IMR-90 (cell line): ENCODE measurements around the gene UBXN1. TPM values are rescaled to one million over a fixed set of nuclear protein-coding genes. Genes with fewer than 3 reads are reported as not detected.
A peak's percentile ranks its signal among the peaks of the same experiment; 100 is the strongest.

Experiments
- ATAC-seq: fragments of 200-7000 bp; cut with Tn5 transposase; 2 replicates; pipeline ENCODE4 v1.9.1; 2020; ENCODE audit warnings: low read depth, mild to moderate bottlenecking, moderate library complexity
- BruUV-seq: library from RNA; stranded (reverse); fragments of 400-500 nt; replicated peaks from 2 replicates; lab custom pipeline; 2021; lab: Mats Ljungman, UMichigan
- CTCF ChIA-PET: fragments of 300-600 bp; formaldehyde crosslinking; extraction: SDS; loops from one replicate; lab custom pipeline; 2021; ENCODE audit warnings: antibody characterized with exemption; lab: Yijun Ruan, JAX
- POLR2A ChIA-PET: fragments of 300-600 bp; sonication (Branson Sonifier 250); formaldehyde crosslinking; loops from one replicate; lab custom pipeline; 2022; ENCODE audit warnings: antibody characterized with exemption; ENCODE audit not compliant: unreplicated experiment; lab: Charles Lee
- DNase-seq: peaks from one replicate; pipeline ENCODE4 v3.0.0; 2013
- H2AFZ ChIP-seq: replicated peaks from 2 replicates; pipeline ENCODE3; 2013; ENCODE audit warnings: low read length, mild to moderate bottlenecking; ENCODE audit not compliant: poor library complexity
- H2AK5ac ChIP-seq: 2 replicates; pipeline ENCODE4 v1.6.1; 2013; ENCODE audit warnings: low read depth, low read length, inconsistent platforms
- H2AK9ac ChIP-seq: replicated peaks from 2 replicates; pipeline ENCODE3; 2013; ENCODE audit warnings: mild to moderate bottlenecking, low read depth, low read length, moderate library complexity; ENCODE audit not compliant: poor library complexity
- H2BK120ac ChIP-seq: 2 replicates; pipeline ENCODE4 v1.6.1; 2013; ENCODE audit warnings: low read depth, low read length, inconsistent platforms
- H2BK15ac ChIP-seq: 3 replicates; pipeline ENCODE4 v1.6.1; 2013; ENCODE audit warnings: low read depth, low read length, inconsistent platforms
- H2BK20ac ChIP-seq: 2 replicates; pipeline ENCODE4 v1.6.1; 2013; ENCODE audit warnings: low read depth, mild to moderate bottlenecking, inconsistent platforms, low read length, moderate library complexity
- H2BK5ac ChIP-seq: 2 replicates; pipeline ENCODE4 v1.6.1; 2013; ENCODE audit warnings: mild to moderate bottlenecking, low read depth, low read length, inconsistent platforms; ENCODE audit not compliant: poor library complexity, severe bottlenecking
- H3K14ac ChIP-seq: replicated peaks from 2 replicates; pipeline ENCODE4 v1.6.1; 2013; ENCODE audit warnings: low read depth, low read length, inconsistent platforms
- H3K18ac ChIP-seq: 2 replicates; pipeline ENCODE4 v1.6.1; 2013; ENCODE audit warnings: low read depth, low read length, control low read depth
- H3K23ac ChIP-seq: 2 replicates; pipeline ENCODE4 v1.6.1; 2013; ENCODE audit warnings: low read depth, low read length, inconsistent platforms
- H3K27ac ChIP-seq: 2 replicates; pipeline ENCODE4 v1.5.1; 2013; ENCODE audit warnings: mild to moderate bottlenecking, control low read depth, low read length; ENCODE audit not compliant: insufficient read depth
- H3K27me3 ChIP-seq: 2 replicates; pipeline ENCODE4 v1.6.1; 2013; ENCODE audit warnings: low read length; ENCODE audit not compliant: control insufficient read depth, insufficient read depth
- H3K36me3 ChIP-seq: 2 replicates; pipeline ENCODE4 v1.6.1; 2013; ENCODE audit warnings: low read length, mixed read lengths; ENCODE audit not compliant: control insufficient read depth, insufficient read depth
- H3K4ac ChIP-seq: 2 replicates; pipeline ENCODE4 v1.6.1; 2013; ENCODE audit warnings: low read depth, low read length, inconsistent platforms
- H3K4me1 ChIP-seq: 2 replicates; pipeline ENCODE4 v1.6.1; 2013; ENCODE audit warnings: low read length, mixed read lengths; ENCODE audit not compliant: control insufficient read depth, insufficient read depth
- H3K4me2 ChIP-seq: 2 replicates; pipeline ENCODE4 v1.6.1; 2013; ENCODE audit warnings: low read depth, mild to moderate bottlenecking, control low read depth, low read length, moderate library complexity
- H3K4me3 ChIP-seq: 2 replicates; pipeline ENCODE4 v1.5.1; 2013; ENCODE audit warnings: low read depth, mild to moderate bottlenecking, control low read depth, low read length, moderate library complexity; ENCODE audit not compliant: insufficient read depth
- H3K56ac ChIP-seq: 2 replicates; pipeline ENCODE4 v1.6.1; 2013; ENCODE audit warnings: low read length, inconsistent platforms; ENCODE audit not compliant: insufficient read depth; ENCODE audit errors: extremely low read depth
- H3K79me1 ChIP-seq, 2 experiments: 2 replicates each; pipeline ENCODE4 v1.6.1; 2013; ENCODE audit warnings: low read length in 2 of 2, inconsistent platforms in 1 of 2, low read depth in 1 of 2
- H3K9ac ChIP-seq: 2 replicates; pipeline ENCODE4 v1.6.1; 2013; ENCODE audit warnings: low read depth, low read length, control low read depth
- H3K9me1 ChIP-seq: 2 replicates; pipeline ENCODE4 v1.6.1; 2013; ENCODE audit warnings: low read length, inconsistent platforms; ENCODE audit not compliant: insufficient read depth
- H3K9me3 ChIP-seq: 2 replicates; pipeline ENCODE4 v1.6.1; 2013; ENCODE audit warnings: low read length; ENCODE audit not compliant: control insufficient read depth, insufficient read depth
- H4K20me1 ChIP-seq: 2 replicates; pipeline ENCODE4 v1.6.1; 2013; ENCODE audit warnings: low read length, inconsistent platforms; ENCODE audit not compliant: insufficient read depth
- H4K5ac ChIP-seq: 2 replicates; pipeline ENCODE4 v1.6.1; 2013; ENCODE audit warnings: mild to moderate bottlenecking, low read depth, low read length, control low read depth
- H4K8ac ChIP-seq, 2 experiments: 2 replicates each; pipeline ENCODE4 v1.6.1; 2013; ENCODE audit warnings: low read depth in 2 of 2, low read length in 2 of 2, control low read depth in 1 of 2, inconsistent platforms in 1 of 2
- H4K91ac ChIP-seq: 2 replicates; pipeline ENCODE4 v1.6.1; 2013; ENCODE audit warnings: low read depth, low read length, inconsistent platforms; ENCODE audit not compliant: insufficient read depth
- CEBPB ChIP-seq: IDR thresholded peaks from 2 replicates; pipeline ENCODE4 v1.6.1; 2012; ENCODE audit warnings: low read depth, low read length, improper control_type of control experiment
- CHD1 ChIP-seq: IDR thresholded peaks from 2 replicates; pipeline ENCODE4 v1.6.1; 2012; ENCODE audit warnings: low read depth, low read length, improper control_type of control experiment
- CTCF ChIP-seq: conservative IDR thresholded peaks from 2 replicates; pipeline ENCODE4 v1.5.1; 2012; ENCODE audit warnings: mild to moderate bottlenecking, low read depth, low read length, improper control_type of control experiment
- FOS ChIP-seq: fragments of 150-350 bp; IDR thresholded peaks from 2 replicates; pipeline ENCODE4 v1.6.1; 2016; ENCODE audit warnings: low read depth, low read length
- MAFK ChIP-seq: IDR thresholded peaks from 2 replicates; pipeline ENCODE4 v1.6.1; 2012; ENCODE audit warnings: low read depth, low read length, improper control_type of control experiment
- MAZ ChIP-seq: IDR thresholded peaks from 2 replicates; pipeline ENCODE4 v1.6.1; 2012; ENCODE audit warnings: low read depth, mild to moderate bottlenecking, low read length, improper control_type of control experiment, moderate library complexity, borderline replicate concordance
- RAD21 ChIP-seq: IDR thresholded peaks from 2 replicates; pipeline ENCODE4 v1.6.1; 2012; ENCODE audit warnings: low read length, improper control_type of control experiment
- RFX5 ChIP-seq: IDR thresholded peaks from 2 replicates; pipeline ENCODE4 v1.8.0; 2012; ENCODE audit warnings: low read depth, mild to moderate bottlenecking, low read length, moderate library complexity
- USF2 ChIP-seq: fragments of 150-350 bp; IDR thresholded peaks from 2 replicates; pipeline ENCODE4 v1.6.1; 2017; ENCODE audit warnings: mild to moderate bottlenecking, antibody characterized with exemption, low read length, low read depth
- WGBS, 2 experiments: methylation state at CpG; one replicate each; pipeline versions ENCODE4 v1.1.5 to v1.1.7; 2013; ENCODE audit warnings: missing lambda C conversion rate in 2 of 2; ENCODE audit not compliant: insufficient read length in 1 of 2; ENCODE audit errors: extremely low coverage in 2 of 2; 5-methylcytosine and 5-hydroxymethylcytosine counted together
- dilution Hi-C: fragments of 300-500 bp; cut with HindIII; formaldehyde crosslinking; loops from one replicate; pipeline ENCODE4 v1.14.3; 2018; ENCODE audit warnings: low sequenced_read_pairs; ENCODE audit not compliant: unreplicated experiment
- in situ Hi-C: fragments of 300-500 bp; cut with MboI; formaldehyde crosslinking; loops from 3 replicates; pipeline ENCODE4 v1.14.3; 2019; ENCODE audit warnings: low sequenced_read_pairs, inconsistent platforms, mixed read lengths
- intact Hi-C: fragments of 100-400 bp; cut with micrococcal nuclease; formaldehyde crosslinking; loops from 2 replicates; pipeline ENCODE4 v1.10.0; 2022
- polyA plus RNA-seq, 3 experiments: library from polyadenylated mRNA; depleted of rRNA; stranded (reverse); fragments of >200 nt; gene quantifications; 2 replicates each; pipeline ENCODE4 v1.2.3, GENCODE V29; 2012; ENCODE audit warnings: low replicate concordance in 1 of 3
- total RNA-seq: library from RNA; depleted of rRNA; stranded (reverse); fragments of >200 nt; gene quantifications from 2 replicates; pipeline ENCODE4 v1.2.3, GENCODE V29; 2012

UBXN1 gene
- total and polyA plus RNA-seq, 2 of the 4 experiments (the other 2 are of a cell fraction), result 50.0 to 81.6 TPM

GRCh38 chr11:62715150-62716130 is 36.6 kb upstream of the UBXN1 start (continued):
- TF ChIP-seq USF2, result no peak

DNA sequence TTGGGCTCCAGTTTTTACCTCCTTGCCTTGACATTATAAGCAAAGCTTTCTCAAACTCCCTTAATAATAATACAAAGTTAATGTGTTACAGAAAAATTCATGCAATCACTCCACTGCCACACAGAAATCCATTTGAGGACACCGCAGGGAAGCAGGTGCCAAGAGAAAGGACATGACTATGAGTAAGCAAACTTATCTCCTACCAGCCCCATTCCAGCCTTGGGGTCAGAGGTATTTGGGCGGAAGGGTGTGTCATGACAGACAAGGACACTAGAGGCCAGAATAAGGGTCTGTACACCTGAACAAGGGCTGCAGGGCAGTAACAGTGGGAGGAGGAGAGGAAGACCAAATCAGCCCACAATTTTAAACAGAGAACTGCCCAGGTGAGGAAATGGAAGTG is 34.5 kb upstream of the UBXN1 start:
- peaks cover 8% of the 10 kb centered on the region for H3K9me1 ChIP-seq
- in situ Hi-C loops (no loop called here), dilution Hi-C loops (no loop called here), intact Hi-C loops (no loop called here)
- DNase-seq, result no peak
- H4K20me1 ChIP-seq, result no peaks in the 10 kb centered on the region
- no peak for ATAC-seq
- H2BK5ac ChIP-seq, result no peak overlapping the region
- H2AFZ ChIP-seq, result no peak overlapping the region
- H3K36me3 ChIP-seq, result peaks cover 55% of the 10 kb centered on the region
- H2BK20ac ChIP-seq, result no peak overlapping the region
- peak overlapping the region; percentile 2; the same call in 1 of the 2 replicates for H3K27ac ChIP-seq
- H3K4me2 ChIP-seq, result no peak overlapping the region
- CTCF ChIA-PET, result no interaction called here
- no peak overlapping the region for H2BK15ac ChIP-seq
- no peak overlapping the region for H2BK120ac ChIP-seq
- no peak overlapping the region for H3K9ac ChIP-seq
- no peaks in the 10 kb centered on the region for H3K27me3 ChIP-seq
- H3K56ac ChIP-seq, result no peak overlapping the region
- H3K4me1 ChIP-seq, result peaks cover 12% of the 10 kb centered on the region
- no peak overlapping the region for H3K23ac ChIP-seq
- H3K9me3 ChIP-seq, result no peaks in the 10 kb centered on the region
- no peak overlapping the region for H2AK9ac ChIP-seq
- no peak overlapping the region for H3K18ac ChIP-seq
- POLR2A ChIA-PET, result no interaction called here
- no TSS peak for BruUV-seq
- no peak overlapping the region for H4K8ac ChIP-seq
- H4K5ac ChIP-seq, result no peak overlapping the region
- H3K4ac ChIP-seq, result no peak overlapping the region
- TF ChIP-seq RAD21 (no peak), CHD1 (no peak), MAZ (no peak), MAFK (no peak), CEBPB (no peak), FOS (no peak), CTCF (no peak), USF2 (no peak), RFX5 (no peak)
- H4K91ac ChIP-seq, result no peak overlapping the region
- no CpG with 5 or more reads among the region's 2 CpGs for WGBS, 2 experiments
- H3K79me1 ChIP-seq, result peaks cover 24 to 62% of the 10 kb centered on the region in 2 experiments
- no peak overlapping the region for H3K4me3 ChIP-seq
- no peak overlapping the region for H3K14ac ChIP-seq
- H2AK5ac ChIP-seq, result no peak overlapping the region
